HG02623 (cell line): Measurements from ENCODE around the gene KRTAP10-9.
"Not testable (repeated sequence)": the region's sequence is repeated elsewhere in the genome, so short reads cannot be mapped to it uniquely, and the experiment has no call there.

Experiments used
- ATAC-seq: cut with Tn5 transposase; IDR thresholded peaks from one replicate; pipeline ENCODE4 v1.9.1; 2021; ENCODE audit warnings: moderate library complexity; ENCODE audit not compliant: unreplicated experiment

The KRTAP10-9 gene

GRCh38 chr21:44594406-44594916 lies 32.4 kb upstream of the KRTAP10-9 start:
- ATAC-seq: no peak

GRCh38 chr21:44595524-44595923 lies 31.4 kb upstream of the KRTAP10-9 start:
- ATAC-seq: no peak

- no peak for ATAC-seq
These were observed 30.7 kb upstream of the KRTAP10-9 start for GRCh38 chr21:44596068-44596725.

GRCh38 chr21:44598061-44598460 lies 28.8 kb upstream of the KRTAP10-9 start:
- ATAC-seq: no peak

GRCh38 chr21:44599264-44600029 lies 27.4 kb upstream of the KRTAP10-9 start:
- no peak for ATAC-seq

- ATAC-seq: not testable (repeated sequence)
These were observed 26.5 kb upstream of the KRTAP10-9 start, which contains the start of gene KRTAP10-7 for GRCh38 chr21:44600118-44600978. TSS of gene KRTAP10-7 (plus strand) at chr21:44600597. CDS start at chr21:44600622, 25 bp downstream.

GRCh38 chr21:44601091-44601490 lies 25.8 kb upstream of the KRTAP10-9 start:
- not testable (repeated sequence) for ATAC-seq

- ATAC-seq: no peak
These were observed 25.1 kb upstream of the KRTAP10-9 start for GRCh38 chr21:44601596-44602462.

- no peak for ATAC-seq
These were observed 24.4 kb upstream of the KRTAP10-9 start for GRCh38 chr21:44602463-44602850.

- no peak for ATAC-seq
These were observed 23.6 kb upstream of the KRTAP10-9 start for GRCh38 chr21:44603109-44603875.

- ATAC-seq: no peak
These were observed 23.0 kb upstream of the KRTAP10-9 start for GRCh38 chr21:44603911-44604310.

- no peak for ATAC-seq
These were observed 20.4 kb upstream of the KRTAP10-9 start for GRCh38 chr21:44606495-44606894.

- ATAC-seq: no peak
These were observed 17.7 kb upstream of the KRTAP10-9 start for GRCh38 chr21:44609193-44609592.

- not testable (repeated sequence) for ATAC-seq
These were observed 16.6 kb upstream of the KRTAP10-9 start for GRCh38 chr21:44610157-44610843.

- ATAC-seq: no peak
These were observed 15.3 kb upstream of the KRTAP10-9 start for GRCh38 chr21:44611551-44611950.

- no peak for ATAC-seq
These were observed 14.8 kb upstream of the KRTAP10-9 start, which contains the start of gene KRTAP10-8 for GRCh38 chr21:44612029-44612486. TSS of gene KRTAP10-8 (plus strand) at chr21:44612079. CDS start at chr21:44612101, 22 bp downstream.

GRCh38 chr21:44612669-44613229 lies 14.1 kb upstream of the KRTAP10-9 start:
- ATAC-seq: no peak
